ENCODE results near the gene BRCC3. TPM values are rescaled to one million over a fixed set of nuclear protein-coding genes. Genes with fewer than 3 reads are reported as not detected.
A peak's percentile ranks its signal among the peaks of the same experiment; 100 is the strongest.

BRCC3 gene
- total RNA-seq, 4 donors from 2014 or later: 8.8 to 16.2 (median 10.4) TPM

- peaks cover 5% of the 10 kb centered on the region for H3K36me3 ChIP-seq
- 40% methylated on average over 16 of the region's 16 CpGs for WGBS
- H3K27me3 ChIP-seq: no peaks in the 10 kb centered on the region
- DNase-seq (ENCODE audit: low spot score in 2 of 2): peak in 1 of 2 donors; percentile 63
- H3K27ac ChIP-seq: peak overlapping the region; percentile 87
- TF ChIP-seq POLR2A (IDR thresholded peaks at IDR 0.05) (no peak), CTCF (IDR thresholded peaks at IDR 0.05) (no peak), POLR2AphosphoS5 (IDR thresholded peaks at IDR 0.05) (no peak), EP300 (IDR thresholded peaks at IDR 0.05) (no peak)
- H3K4me3 ChIP-seq: peak overlapping the region; percentile 63
- H3K9me3 ChIP-seq: no peaks in the 10 kb centered on the region
- no peaks in the 10 kb centered on the region for H3K4me1 ChIP-seq
Measured at GRCh38 chrX:155070663-155070974, 689 bp upstream of the BRCC3 start.

GRCh38 chrX:155071694-155072280 is 479 bp downstream of the BRCC3 start:
- DNase-seq (ENCODE audit: low spot score in 2 of 2): peak in 1 of 2 donors; percentile 62
- Histone ChIP-seq H3K27me3 (no peaks in the 10 kb centered on the region), H3K27ac (peak overlapping the region; percentile 87), H3K4me3 (peak overlapping the region; percentile 63), H3K4me1 (no peaks in the 10 kb centered on the region), H3K9me3 (no peaks in the 10 kb centered on the region), H3K36me3 (peaks cover 10% of the 10 kb centered on the region)
- 46% methylated on average over 25 of the region's 25 CpGs for WGBS
- no peak for TF ChIP-seq POLR2A (IDR thresholded peaks at IDR 0.05)
- TF ChIP-seq POLR2AphosphoS5 (IDR thresholded peaks at IDR 0.05): no peak
- TF ChIP-seq CTCF (IDR thresholded peaks at IDR 0.05): no peak
- no peak for TF ChIP-seq EP300 (IDR thresholded peaks at IDR 0.05)

GRCh38 chrX:155086202-155086840 is 15.0 kb downstream of the BRCC3 start:
- H3K4me1 ChIP-seq: no peaks in the 10 kb centered on the region
- H3K27ac ChIP-seq: no peak overlapping the region
- H3K9me3 ChIP-seq: no peaks in the 10 kb centered on the region
- no peak for DNase-seq (ENCODE audit: low spot score in 2 of 2)
- no peaks in the 10 kb centered on the region for H3K27me3 ChIP-seq
- 77% methylated on average over 24 of the region's 24 CpGs for WGBS
- TF ChIP-seq POLR2A (IDR thresholded peaks at IDR 0.05) (no peak), CTCF (IDR thresholded peaks at IDR 0.05) (peak in 1 of 2 donors; percentile 20), POLR2AphosphoS5 (IDR thresholded peaks at IDR 0.05) (no peak), EP300 (IDR thresholded peaks at IDR 0.05) (no peak)
- no peak overlapping the region for H3K4me3 ChIP-seq
- H3K36me3 ChIP-seq: peaks cover 7% of the 10 kb centered on the region

- no peaks in the 10 kb centered on the region for H3K9me3 ChIP-seq
- H3K4me3 ChIP-seq: no peak overlapping the region
- no peak for DNase-seq (ENCODE audit: low spot score in 2 of 2)
- peaks cover 7% of the 10 kb centered on the region for H3K36me3 ChIP-seq
- no peaks in the 10 kb centered on the region for H3K4me1 ChIP-seq
- H3K27ac ChIP-seq: no peak overlapping the region
- WGBS: 85% methylated on average over 26 of the region's 26 CpGs
- no peaks in the 10 kb centered on the region for H3K27me3 ChIP-seq
- TF ChIP-seq CTCF (IDR thresholded peaks at IDR 0.05): no peak
- no peak for TF ChIP-seq POLR2AphosphoS5 (IDR thresholded peaks at IDR 0.05)
- no peak for TF ChIP-seq EP300 (IDR thresholded peaks at IDR 0.05)
- no peak for TF ChIP-seq POLR2A (IDR thresholded peaks at IDR 0.05)
Measured at GRCh38 chrX:155086961-155087735, 15.8 kb downstream of the BRCC3 start.

- Histone ChIP-seq H3K27ac (no peak overlapping the region), H3K4me3 (no peak overlapping the region), H3K4me1 (no peaks in the 10 kb centered on the region), H3K9me3 (no peaks in the 10 kb centered on the region), H3K36me3 (peaks cover 7% of the 10 kb centered on the region), H3K27me3 (no peaks in the 10 kb centered on the region)
- no peak for DNase-seq (ENCODE audit: low spot score in 2 of 2)
- WGBS: 46% methylated on average over 4 of the region's 4 CpGs
- TF ChIP-seq CTCF (IDR thresholded peaks at IDR 0.05) (peak; percentile 13 to 24), POLR2AphosphoS5 (IDR thresholded peaks at IDR 0.05) (no peak)
Measured at GRCh38 chrX:155094468-155095061, 23.3 kb downstream of the BRCC3 start.

Data from suprapubic skin (tissue), 4 donors.